ENCODE results near the gene MFSD2A.
"Not testable (repeated sequence)": the region's sequence is repeated elsewhere in the genome, so short reads cannot be mapped to it uniquely, and the experiment has no call there.

The MFSD2A gene

DNA sequence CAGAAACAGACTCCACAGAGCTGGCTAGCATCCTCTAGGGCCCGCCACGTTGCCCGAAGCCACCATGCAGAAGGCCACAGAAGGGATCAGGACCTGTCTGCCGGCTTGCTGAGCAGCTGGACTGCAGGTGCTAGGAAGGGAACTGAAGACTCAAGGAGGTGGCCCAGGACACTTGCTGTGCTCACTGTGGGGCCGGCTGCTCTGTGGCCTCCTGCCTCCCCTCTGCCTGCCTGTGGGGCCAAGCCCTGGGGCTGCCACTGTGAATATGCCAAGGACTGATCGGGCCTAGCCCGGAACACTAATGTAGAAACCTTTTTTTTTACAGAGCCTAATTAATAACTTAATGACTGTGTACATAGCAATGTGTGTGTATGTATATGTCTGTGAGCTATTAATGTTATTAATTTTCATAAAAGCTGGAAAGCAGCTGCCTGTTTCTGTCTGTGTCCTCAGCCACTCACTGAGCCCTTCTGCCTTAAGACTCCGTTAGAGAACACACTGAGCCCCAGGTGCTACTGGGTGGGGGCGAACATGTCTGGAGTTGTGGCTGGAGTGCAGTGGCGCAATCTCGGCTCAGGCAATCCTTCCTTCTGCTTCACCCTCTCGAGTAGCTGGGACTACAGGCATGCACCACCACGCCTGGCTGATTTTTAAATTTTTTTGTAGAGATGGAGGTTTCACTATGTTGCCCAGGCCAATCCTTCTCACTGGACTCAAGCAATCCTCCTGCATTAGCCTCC lies 14.8 kb downstream of the MFSD2A start:
- DNase-seq, result no peak

DNA sequence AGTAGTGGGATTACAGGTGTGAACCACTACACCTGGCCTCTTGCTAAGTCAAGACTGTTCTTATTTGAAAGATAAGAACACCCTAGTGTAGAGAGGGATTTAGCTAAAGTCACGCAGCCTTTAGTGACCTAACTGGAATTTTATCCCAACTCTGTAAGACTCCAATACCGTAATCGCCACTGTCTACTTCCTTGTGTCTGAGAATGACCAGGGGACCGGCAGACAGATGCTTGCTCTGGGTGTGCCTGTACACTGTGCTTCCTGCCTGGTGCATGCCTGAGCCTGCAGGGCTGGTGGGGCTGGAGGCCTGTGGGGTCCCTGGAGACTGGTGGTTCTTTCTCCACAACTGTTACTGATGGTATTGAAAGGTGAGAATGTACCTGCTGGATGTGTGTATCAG lies 15.3 kb downstream of the MFSD2A start:
- DNase-seq, result no peak

DNA sequence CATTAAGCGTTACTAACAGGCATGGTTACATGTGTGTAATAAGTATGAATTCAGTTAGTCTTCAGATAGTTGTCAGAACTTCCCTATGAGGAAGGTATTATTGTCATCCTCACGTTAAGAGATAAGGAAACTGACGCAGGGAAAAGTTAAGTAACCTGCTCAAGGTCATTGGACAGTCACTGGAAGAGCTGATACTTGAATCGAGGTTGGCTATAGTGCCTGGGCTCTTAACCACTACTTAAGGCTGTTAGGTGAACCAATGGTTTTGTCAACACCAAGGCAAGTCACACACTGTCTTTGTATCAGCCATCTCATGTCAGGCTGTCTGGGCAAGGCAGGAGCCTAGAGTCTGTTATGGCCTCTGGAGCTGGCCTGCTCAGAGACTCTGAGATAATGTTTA lies 16.2 kb downstream of the MFSD2A start:
- DNase-seq, result no peak

DNA sequence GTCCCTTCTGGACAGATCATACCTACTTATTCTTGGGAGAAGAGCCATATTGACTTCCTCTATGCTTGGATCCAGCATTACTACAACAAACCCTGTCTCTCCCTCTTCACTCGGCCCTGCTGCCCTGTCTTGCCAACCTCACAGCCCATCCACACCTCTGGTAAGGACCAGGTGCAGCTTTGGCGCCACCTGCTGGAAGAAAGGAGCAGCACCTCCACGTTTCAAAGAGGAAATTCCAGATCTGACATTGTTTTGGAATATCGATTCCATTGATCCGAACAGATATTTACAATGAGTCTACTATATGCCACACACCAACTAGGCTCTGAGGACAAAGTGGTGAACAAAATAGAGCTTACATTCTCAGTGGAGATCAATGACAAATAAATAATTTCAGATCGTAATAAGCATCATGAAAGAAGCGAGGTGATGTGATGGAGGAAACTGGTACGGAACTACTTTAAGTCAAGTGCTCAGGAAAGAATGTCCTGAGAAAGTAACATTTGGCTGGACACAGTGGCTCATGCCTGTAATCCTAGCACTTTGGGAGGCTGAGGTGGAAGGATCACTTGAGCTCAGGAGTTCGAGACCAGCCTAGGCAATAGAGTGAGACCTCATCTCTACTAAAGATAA lies 18.7 kb downstream of the MFSD2A start:
- DNase-seq, result peak; percentile 65

DNA sequence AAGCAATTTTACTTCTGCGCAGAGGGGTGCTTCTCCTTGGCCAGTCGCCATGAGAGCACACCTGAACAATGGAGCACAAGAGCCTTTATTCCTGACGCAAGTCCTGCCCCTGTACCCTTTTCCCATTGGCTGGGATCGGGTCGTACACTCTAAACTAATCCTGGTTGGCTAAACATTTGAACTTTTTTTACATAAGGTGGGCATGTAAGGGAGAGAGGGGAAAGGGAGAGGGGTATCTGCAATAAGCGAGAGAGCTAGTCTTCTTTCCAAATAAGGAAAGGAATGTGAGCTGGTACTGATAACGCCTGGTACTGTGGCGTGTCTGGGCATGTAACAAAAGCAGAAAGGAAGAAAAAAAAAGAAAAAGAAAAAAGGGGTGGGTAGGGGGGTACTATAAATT lies 21.8 kb downstream of the MFSD2A start:
- DNase-seq, result no peak

DNA sequence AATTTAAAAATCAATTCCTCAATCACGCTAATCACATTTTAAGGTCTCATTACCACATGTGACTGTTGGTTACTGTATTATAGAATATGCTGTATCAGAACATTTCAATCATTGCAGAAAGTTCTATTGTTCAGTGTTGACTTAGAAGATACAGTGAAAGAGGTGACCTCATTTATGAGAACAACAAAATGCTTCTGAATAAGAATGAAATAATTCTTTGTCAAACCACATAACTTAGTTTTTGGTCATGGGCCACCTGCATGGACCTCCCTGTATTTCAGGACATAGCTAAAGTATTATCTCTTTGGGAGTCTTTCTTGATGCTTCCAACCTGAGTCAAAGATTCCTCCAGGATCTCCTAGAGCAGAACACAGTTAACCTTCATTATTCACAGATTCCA lies 22.3 kb downstream of the MFSD2A start:
- DNase-seq, result no peak

DNA sequence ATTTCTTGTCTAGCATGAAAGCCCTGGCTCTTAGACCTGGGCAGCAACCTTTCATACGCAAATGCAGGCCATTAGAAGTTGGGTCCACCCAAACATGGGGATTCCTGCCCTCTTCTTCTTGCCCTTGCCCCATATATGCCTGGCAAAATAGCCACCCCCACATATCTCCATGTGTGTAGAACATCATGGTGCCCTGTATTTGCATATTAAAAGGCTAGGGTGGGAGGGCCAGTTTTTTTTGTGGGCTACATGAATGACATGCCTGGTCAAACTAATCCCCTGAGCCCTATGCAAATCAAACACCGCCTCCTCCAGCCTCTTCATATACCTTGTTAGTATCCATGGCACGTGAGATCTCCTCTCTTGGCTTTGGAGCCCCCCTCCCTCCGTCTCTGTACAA lies 24.7 kb downstream of the MFSD2A start:
- no peak for DNase-seq

DNA sequence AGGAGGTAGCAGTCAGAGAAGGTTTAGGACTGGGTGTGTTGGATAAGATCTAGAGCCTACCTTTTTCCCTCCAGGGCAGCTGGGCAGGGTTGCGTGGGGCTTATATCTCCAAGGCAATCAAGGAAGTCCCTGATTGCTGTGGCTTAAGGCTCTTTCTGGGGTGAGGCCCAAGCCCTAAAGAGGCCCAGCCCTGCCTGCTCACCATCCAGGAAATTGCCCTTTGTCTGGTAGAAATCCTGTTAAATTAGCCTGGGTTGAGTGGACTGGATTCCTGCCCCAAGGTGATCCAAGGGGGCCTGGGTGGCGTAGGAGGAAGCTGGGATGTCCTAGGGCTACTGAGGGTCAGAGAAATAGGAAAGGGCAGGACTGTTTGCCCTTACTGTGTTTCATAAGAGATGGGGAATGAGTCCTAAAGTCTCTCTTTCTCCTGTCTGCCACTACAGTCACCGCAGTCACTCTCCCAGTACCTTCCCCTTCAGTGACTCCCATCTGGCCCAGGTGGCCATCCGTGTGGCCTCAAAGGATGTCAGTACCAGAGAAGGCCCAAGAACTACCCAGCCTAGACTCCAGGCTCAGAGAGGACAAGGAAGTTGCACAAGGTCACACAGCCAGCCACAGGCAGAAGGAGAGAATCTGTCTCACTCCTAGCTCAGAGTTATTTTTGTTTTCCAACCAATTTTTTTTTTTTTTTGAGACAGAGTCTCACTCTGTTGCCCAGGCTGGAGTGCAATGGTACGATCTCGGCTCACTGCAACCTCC lies 25.8 kb downstream of the MFSD2A start:
- DNase-seq, result no peak

DNA sequence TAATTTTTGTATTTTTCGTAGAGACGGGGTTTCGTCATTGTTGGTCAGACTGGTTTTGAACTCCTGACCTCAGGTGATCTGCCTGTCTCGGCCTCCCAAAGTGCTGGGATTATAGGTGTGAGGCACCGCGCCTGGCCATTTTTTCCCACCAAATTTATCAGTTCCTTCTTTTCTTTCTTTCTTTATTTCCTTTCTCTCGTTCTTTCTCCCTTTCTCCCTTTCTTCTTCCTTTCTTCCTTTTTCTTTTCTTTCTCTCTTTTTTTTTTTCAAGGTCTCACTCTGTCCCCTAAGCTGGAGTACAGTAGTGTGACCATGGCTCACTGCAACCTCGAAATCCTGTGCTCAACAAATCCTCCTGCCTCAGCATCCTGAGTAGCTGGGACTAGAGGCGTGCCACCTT lies 26.4 kb downstream of the MFSD2A start:
- no peak for DNase-seq

DNA sequence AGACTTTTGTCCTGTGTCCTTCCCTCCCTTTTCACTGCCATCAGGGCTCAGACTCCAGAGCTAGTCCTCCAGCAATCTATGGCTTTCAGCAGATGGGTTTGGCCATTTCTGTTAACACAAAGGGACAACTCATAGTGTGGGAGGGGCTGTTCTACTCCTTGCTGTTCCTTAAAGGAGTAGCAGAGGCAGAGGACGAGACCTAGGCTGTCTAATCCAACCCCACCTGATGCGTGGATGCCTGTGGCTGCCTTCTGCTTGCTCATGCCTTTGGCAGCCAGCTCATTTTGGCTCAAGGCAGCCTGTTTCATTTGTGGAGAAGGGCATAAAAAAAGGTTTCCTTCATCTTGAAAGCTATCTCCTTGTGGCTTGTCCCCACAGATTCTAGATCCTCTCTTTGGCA lies 27.0 kb downstream of the MFSD2A start:
- no peak for DNase-seq

DNA sequence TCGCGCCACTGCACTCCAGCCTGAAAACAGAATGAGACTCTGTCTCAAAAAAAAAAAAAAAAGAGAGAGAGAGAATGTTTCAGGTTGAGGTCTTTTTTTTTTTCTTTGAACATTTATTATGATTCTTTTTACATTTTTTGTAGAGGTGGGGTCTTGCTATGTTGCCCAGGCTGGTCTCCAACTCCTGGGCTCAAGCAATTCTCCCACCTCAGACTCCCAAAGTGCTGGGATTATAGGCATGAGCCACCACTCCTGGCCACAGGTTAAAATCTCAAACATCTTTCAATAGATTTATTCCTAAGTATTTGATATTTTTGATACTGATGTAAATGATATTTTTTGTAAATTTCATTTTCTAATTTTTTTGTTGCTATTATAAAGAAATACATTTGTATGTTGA lies 29.5 kb downstream of the MFSD2A start:
- DNase-seq, result not testable (repeated sequence)

DNA sequence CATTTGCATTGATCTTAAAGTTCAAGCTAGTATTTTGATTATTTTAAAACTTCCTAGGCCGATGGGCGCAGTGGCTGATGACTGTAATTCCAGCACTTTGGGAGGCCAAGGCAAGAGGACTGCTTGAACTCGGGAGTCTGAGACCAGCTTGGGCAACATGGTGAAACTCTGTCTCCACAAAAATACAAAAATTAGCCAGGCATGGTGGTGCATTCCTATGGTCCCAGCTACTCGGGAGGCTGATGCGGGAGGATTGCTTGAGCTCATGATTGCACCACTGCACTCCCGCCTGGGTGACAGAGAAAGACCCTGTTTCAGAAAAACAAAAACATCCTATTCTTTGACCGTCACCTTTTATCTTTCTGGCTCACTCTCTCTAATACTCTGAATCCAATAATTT lies 30.0 kb downstream of the MFSD2A start:
- no peak for DNase-seq

DNA sequence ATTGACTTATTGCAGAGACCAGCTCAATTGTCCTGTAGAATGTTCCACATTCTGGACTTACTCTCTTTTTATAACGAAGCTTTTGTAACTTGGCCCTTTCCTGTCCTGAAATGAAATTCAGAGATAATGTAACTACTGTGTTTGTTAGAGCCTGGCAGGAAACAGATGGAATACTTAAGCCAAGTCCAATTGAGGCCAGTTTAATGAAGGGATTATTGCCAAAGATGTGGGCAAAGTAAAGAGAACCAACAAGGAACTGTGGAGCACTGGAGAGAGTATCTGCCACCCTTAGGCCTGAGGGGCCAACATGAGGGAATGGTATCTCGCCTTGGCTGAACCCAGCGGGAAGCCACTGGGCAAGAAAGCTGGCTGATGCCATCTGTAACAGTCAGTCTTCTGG lies 32.9 kb downstream of the MFSD2A start:
- DNase-seq, result no peak

DNA sequence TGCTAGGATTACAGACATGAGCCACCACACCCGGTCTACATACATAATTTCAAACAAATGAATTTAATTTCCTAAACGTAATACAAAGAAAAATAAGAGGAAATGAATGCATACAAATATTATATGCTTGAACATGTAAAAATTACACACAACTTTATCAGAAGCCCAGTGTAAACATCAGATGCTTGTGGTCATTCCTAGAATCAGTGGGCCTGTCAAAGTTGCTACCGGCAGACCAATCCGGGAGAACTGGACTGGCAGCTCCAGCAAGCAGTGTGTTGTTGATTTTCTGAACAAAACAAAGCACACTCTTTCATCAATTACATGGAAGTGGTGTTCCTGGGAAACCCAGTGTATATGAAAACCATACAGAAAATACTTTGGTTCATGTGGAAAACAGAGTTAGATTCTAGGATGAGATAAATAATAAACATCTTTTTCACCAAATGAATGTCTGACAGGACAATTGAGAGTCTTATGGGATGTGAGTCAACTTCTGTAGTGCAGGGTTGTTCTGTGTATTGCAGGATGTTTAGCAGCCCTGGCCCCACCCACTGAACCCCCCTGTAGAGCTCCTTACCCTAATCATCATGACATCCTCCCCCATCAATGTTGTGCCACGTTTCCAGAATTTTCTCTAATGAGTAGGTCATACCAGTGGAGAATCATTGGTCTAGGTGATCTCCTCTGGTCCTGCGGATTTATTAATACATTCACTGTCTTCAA lies 33.8 kb downstream of the MFSD2A start:
- no peak for DNase-seq

DNA sequence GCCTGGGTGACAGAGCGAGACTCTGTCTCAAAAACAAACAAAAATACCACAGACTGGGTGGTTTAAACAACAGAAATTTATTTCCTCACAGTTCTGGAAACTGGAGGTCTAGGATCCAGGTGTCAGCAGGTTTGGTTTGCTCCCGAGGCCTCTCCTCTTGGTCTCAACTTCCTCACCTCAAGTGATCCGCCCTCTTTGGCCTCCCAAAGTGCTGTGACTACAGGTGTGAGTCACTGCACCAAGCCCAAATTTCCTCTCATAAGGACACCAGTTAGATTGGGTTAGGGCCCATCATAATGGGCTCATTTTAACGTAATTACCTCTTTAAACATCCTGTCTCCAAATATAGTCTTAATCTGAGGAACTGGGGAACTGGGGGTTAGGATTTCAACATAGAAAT lies 35.5 kb downstream of the MFSD2A start:
- DNase-seq, result no peak

DNA sequence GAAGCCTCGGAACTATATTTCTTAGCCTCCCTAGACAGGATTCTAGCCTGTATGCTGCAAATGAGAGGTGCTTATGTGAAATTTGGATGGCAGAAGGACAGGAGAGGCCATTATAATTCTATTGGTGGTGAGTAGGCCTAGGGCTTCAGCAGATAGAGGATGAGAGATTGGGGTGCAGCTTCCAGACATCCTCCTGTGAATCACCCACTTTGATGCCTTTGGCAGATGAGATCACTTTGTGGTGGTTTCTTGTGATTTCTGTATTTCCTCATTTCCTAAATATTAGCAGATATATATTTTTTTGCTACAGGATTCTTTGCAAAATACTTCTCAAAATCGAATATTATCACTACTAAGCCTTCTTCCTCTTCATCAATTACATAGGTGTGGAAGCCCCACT lies 37.3 kb downstream of the MFSD2A start:
- DNase-seq, result no peak

DNA sequence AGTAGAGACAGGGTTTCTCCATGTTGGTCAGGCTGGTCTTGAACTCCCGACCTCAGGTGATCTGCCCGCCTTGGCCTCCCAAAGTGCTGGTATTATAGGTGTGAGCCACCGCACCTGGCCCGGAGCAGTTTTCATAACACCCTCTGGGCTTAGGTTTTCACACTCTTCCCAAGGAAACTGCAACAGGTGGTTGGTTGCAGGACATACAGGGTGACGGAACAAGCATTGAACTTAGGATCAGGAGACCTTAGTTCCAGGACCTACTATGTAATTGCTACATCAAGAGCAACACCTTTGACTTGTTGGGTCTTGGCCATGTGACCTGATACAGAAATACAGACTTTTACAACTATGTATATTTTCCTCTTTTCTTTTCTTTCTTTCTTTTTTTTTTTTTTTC lies 37.9 kb downstream of the MFSD2A start:
- DNase-seq, result no peak

DNA sequence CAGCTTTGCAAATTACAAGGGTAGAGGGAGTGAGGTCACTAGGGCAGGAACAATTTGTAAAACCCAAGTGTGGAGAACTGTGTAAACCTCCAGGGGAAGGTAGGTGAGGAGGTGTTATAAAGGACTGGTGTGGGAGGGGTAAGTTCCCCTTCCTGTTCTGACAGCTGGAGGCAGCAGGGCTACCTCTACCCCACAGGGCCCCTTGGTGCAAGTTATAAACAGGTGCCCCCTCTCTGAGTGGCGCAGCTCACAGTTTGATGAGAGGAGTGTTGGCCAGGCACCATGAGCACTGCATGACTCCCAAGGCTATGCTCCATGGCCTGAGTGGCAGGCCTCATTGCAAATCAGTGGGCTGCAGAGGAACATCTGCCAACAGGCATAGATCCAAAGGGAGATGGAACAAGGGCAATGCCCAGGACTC lies 41.0 kb downstream of the MFSD2A start:
- peak; percentile 30 for DNase-seq

DNA sequence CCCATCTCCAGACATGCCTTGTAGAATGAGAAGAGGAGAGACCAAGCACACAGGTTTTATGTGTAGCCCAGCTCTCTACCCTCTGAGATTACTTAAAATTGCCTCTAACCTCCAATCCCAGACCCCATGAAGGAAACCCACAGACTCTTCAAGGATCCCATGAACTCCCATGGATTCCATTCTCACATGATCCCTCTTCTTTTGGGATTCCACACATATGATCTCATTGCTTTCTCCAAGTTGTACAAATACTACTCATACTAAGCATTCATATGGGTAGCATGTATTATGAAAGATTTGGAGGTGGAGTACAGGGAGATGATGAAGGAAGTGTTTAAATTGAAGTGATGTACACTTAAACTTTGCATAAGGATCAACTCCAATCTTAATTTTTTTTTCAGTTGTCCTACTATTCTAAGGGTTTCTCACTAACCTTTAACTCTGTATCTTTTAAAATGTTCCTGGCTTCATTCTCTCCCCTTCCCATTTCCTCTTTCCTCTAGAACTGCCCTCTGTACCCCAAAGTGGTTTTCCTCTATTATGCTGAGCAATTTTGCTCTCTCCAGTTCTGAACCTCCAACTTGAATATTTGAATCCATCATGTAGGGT lies 41.6 kb downstream of the MFSD2A start:
- no peak for DNase-seq

DNA sequence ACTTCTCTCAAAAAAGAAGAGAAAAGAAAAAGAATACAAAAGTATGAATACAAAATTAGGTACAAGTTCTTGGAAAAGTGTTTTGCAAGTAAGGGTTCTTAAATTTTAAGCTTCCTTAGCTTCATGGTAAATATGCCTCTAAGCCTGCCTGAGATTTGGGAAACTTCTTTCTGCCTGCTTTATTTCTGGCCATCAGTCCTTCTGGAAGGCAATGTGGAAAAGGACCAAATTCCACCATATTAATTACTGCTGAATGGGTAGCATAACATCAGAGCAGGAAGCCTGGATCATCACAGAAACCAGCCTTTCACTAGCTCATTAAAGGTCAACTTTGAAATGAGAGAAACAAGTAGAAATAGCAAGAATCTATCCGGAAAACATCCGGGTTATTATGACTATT lies 46.5 kb downstream of the MFSD2A start:
- no peak for DNase-seq

DNA sequence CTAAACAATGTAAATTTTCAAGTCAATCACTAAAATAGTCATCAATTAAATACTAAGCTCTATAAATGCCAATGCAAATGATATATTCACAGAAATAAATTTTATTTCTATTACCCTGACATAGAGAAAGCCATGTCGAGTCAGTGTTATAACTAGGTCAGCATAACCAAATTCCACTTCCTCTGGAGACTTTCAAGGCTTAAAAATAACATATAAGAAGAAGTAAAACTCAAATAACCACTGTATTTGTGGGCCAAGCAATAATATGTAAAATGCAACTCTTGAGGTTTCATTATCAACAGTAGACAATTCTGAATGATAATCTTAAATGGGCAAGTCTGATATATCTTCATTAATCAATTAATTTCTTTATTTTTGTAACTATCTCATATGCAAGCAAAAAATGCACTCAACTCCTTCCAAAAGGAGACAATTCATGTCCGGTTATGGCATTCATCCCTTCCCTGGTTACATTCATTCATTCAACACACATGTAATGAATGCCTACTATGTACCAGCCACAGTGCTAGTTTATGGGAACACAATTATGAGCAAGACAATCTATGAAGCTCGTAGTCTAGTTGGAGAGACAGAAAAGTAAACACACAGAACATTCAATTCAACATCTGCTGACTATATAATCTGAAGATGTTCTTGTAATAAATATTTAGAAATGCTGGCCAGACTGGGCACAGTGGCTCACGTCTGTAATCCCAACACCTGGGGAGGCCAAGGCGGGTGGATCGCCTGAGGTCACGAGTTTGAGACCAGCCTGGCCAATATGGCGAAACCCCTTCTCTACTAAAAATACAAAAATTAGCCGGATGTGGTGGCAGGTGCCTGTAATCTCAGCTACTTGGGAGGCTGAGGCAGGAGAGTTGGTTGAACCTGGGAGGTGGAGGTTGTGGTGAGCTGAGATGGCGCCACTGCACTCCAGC lies 48.5 kb downstream of the MFSD2A start:
- no peak for DNase-seq

DNA sequence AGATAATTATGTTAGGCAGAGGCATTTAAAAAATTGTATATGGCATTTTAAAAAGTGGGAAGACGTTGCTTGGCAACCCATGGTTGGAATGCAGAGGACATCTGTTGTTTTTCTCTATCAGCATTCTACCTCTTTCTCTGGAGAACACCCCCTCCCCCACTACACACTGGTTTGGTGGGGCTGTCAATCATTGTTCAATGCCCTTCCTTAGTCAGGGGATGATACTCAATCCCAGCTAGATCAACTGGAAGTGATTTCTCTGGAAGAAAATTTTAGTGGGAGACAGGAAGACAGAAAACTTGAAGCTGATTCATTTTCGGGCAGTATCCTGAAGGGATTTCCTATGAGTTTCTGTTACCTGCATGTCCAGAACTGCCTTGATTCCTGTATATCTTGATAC lies 49.9 kb downstream of the MFSD2A start:
- no peak for DNase-seq

All from CD4-positive, alpha-beta T cell treated with Interleukin-4 for 4 hours (primary cell).